ENCODE measurements around the gene SLC9A6.

Gene SLC9A6

DNA sequence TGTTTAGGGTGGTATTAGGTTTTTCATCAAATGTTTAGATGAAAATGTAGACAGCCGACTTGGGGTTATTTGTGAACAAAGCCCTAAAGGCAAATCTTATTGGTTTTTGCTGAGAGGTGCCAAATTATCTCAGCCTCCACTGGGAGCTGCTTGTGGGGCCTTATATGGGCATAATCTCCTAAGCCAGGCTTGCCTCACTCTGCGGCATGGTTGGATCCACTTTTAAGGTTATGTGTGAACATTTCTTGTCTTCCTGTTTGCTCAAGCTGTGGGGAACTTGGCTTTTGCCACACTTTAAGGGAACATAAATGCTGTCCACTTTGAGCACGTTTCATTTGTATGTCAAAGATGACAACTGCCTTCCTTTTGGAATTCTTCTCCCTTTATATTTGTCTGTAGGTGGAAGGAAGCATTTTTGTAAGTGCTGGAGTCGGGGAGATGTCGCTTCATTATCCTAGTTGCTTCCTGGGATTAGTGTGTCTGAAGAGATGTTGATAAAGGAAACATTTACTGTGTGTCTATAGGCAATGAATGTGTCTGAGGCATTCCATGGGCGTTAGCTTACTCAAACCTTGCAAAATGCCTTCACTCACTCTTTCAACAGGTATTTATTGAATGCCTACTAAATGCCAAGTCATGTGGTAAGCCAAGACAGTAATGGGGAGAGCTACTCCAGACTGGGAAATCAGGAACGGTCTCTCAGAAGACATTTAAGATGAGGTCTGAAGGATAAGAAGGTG, 78.3 kb downstream of the SLC9A6 start:
- ChIA-PET CTCF (interaction anchor here (0.6 to 1.4 kb wide), 2 partner anchors 29 to 35 kb away, joined by 4 read pairs; no protein-coding TSS in a partner anchor), POLR2A (interaction anchor here (1.0 to 2.1 kb wide), 2 partner anchors 67 to 68 kb away, joined by 3 to 14 read pairs; no protein-coding TSS in a partner anchor)

DNA sequence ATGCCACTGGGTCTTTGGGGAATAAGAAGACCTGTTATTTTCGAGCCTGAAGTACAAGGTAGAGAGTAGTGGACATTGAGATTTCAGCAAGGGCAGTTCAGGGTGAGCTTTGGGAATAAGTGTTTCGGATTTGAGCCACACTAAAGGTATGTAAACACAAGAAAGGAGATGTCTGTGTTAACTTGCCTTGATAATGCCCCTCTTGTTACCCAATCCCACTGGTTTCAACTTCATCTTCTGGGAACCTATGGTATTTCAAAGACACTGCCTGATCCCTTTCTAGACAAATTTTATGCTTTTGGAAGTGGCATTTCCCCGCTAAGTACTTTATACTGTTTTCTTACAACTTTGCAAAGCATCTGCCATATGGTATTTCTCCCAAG, 79.4 kb downstream of the SLC9A6 start:
- no peaks in the 10 kb centered on the region for H3K36me3 ChIP-seq (ENCODE audit: control insufficient read depth in 2 of 2, insufficient read depth in 1 of 2, low read length in 2 of 2)
- ChIA-PET POLR2A (interaction anchor here (0.6 to 2.1 kb wide), 8 partner anchors 7 to 816 kb away, joined by 3 to 14 read pairs (median 3); partner anchors contain the start of gene RBMX), CTCF (interaction anchor here (0.6 kb wide), 1 partner anchor 88 kb away, joined by 3 read pairs; no protein-coding TSS in a partner anchor)
- H3K27ac ChIP-seq (ENCODE audit: extremely low read depth, low read depth, low read length): peak overlapping the region; percentile 79
- H3K9me3 ChIP-seq (ENCODE audit: control insufficient read depth, insufficient read depth, low read depth, low read length): no peaks in the 10 kb centered on the region
- H3K4me1 ChIP-seq (ENCODE audit: control insufficient read depth, insufficient read depth, low read length): peaks cover 14% of the 10 kb centered on the region
- no peak overlapping the region for H3K4me3 ChIP-seq (ENCODE audit: low read depth, low read length)
- TF ChIP-seq ZSCAN5A (tag by site-specific recombination; IDR thresholded peaks at IDR 0.05): no peak
- TF ChIP-seq ZNF350 (tag by site-specific recombination; IDR thresholded peaks at IDR 0.05): no peak
- no peak for TF ChIP-seq ZNF292 (tag by site-specific recombination; IDR thresholded peaks at IDR 0.05; ENCODE audit: borderline replicate concordance, low read depth)
- no peak for TF ChIP-seq ZNF354C (tag by site-specific recombination; IDR thresholded peaks at IDR 0.05; ENCODE audit: borderline replicate concordance, low read depth)
- no peak for TF ChIP-seq ZBTB17 (tag by site-specific recombination; IDR thresholded peaks at IDR 0.05)
- TF ChIP-seq ZNF626 (tag by site-specific recombination; IDR thresholded peaks at IDR 0.05): no peak
- TF ChIP-seq GLIS1 (tag by site-specific recombination; IDR thresholded peaks at IDR 0.05): no peak
- TF ChIP-seq ZNF610 (tag by site-specific recombination; IDR thresholded peaks at IDR 0.05; ENCODE audit: borderline replicate concordance): no peak
- no peak for TF ChIP-seq ZNF112 (tag by site-specific recombination; IDR thresholded peaks at IDR 0.05)
- no peak for TF ChIP-seq ZNF174 (tag by site-specific recombination; IDR thresholded peaks at IDR 0.05)
- no peak for TF ChIP-seq ZNF157 (tag by site-specific recombination; IDR thresholded peaks at IDR 0.05)
- no peak for TF ChIP-seq ZNF792 (tag by site-specific recombination; IDR thresholded peaks at IDR 0.05)
- no peak for TF ChIP-seq ZNF785 (tag by site-specific recombination; IDR thresholded peaks at IDR 0.05)
- TF ChIP-seq, protein P1, sequence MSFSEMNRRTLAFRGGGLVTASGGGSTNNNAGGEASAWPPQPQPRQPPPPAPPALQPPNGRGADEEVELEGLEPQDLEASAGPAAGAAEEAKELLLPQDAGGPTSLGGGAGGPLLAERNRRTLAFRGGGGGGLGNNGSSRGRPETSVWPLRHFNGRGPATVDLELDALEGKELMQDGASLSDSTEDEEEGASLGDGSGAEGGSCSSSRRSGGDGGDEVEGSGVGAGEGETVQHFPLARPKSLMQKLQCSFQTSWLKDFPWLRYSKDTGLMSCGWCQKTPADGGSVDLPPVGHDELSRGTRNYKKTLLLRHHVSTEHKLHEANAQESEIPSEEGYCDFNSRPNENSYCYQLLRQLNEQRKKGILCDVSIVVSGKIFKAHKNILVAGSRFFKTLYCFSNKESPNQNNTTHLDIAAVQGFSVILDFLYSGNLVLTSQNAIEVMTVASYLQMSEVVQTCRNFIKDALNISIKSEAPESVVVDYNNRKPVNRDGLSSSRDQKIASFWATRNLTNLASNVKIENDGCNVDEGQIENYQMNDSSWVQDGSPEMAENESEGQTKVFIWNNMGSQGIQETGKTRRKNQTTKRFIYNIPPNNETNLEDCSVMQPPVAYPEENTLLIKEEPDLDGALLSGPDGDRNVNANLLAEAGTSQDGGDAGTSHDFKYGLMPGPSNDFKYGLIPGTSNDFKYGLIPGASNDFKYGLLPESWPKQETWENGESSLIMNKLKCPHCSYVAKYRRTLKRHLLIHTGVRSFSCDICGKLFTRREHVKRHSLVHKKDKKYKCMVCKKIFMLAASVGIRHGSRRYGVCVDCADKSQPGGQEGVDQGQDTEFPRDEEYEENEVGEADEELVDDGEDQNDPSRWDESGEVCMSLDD (tag by site-specific recombination; IDR thresholded peaks at IDR 0.05): no peak
- TF ChIP-seq ZNF549 (tag by site-specific recombination; IDR thresholded peaks at IDR 0.05): no peak
- no peak for TF ChIP-seq GLI4 (tag by site-specific recombination; IDR thresholded peaks at IDR 0.05)

More for the DNA sequence above, 78.3 kb downstream of the SLC9A6 start:
- Histone ChIP-seq H3K4me1 (ENCODE audit: control insufficient read depth, insufficient read depth, low read length) (peaks cover 14% of the 10 kb centered on the region), H3K27ac (ENCODE audit: extremely low read depth, low read depth, low read length) (peak overlapping the region; percentile 79), H3K4me3 (ENCODE audit: low read depth, low read length) (no peak overlapping the region), H3K9me3 (ENCODE audit: control insufficient read depth, insufficient read depth, low read depth, low read length) (no peaks in the 10 kb centered on the region), H3K36me3 (ENCODE audit: control insufficient read depth in 2 of 2, insufficient read depth in 1 of 2, low read length in 2 of 2) (no peaks in the 10 kb centered on the region)
- TF ChIP-seq YY2 (tag by site-specific recombination; IDR thresholded peaks at IDR 0.05) (no peak), ZNF677 (tag by site-specific recombination; IDR thresholded peaks at IDR 0.05) (peak; percentile 74), ZNF501 (tag by site-specific recombination; IDR thresholded peaks at IDR 0.05) (no peak), KLF10 (tag by site-specific recombination; IDR thresholded peaks at IDR 0.05) (peak; percentile 9; the same call in 1 of the 2 replicates), GLI4 (tag by site-specific recombination; IDR thresholded peaks at IDR 0.05) (no peak), ZNF629 (tag by site-specific recombination; IDR thresholded peaks at IDR 0.05) (peak; percentile 37; the same call in 1 of the 2 replicates), ZNF670 (tag by site-specific recombination; IDR thresholded peaks at IDR 0.05; ENCODE audit: low read depth) (no peak), SCRT2 (tag by site-specific recombination; IDR thresholded peaks at IDR 0.05) (peak; percentile 64; the same call in 1 of the 2 replicates), ZNF366 (tag by site-specific recombination; conservative IDR thresholded peaks at IDR 0.05) (peak; percentile 38; the same call in 1 of the 2 replicates), FEZF1 (tag by site-specific recombination; IDR thresholded peaks at IDR 0.05) (peak; percentile 70), TRIM28 (IDR thresholded peaks at IDR 0.05; ENCODE audit: borderline replicate concordance, low read length) (peak; percentile 24; the same call in 1 of the 2 replicates), OVOL3 (tag by site-specific recombination; IDR thresholded peaks at IDR 0.05) (peak; percentile 57; the same call in 1 of the 2 replicates), ZNF560 (tag by site-specific recombination; IDR thresholded peaks at IDR 0.05; ENCODE audit: borderline replicate concordance) (no peak)
- TF ChIP-seq, protein P2, sequence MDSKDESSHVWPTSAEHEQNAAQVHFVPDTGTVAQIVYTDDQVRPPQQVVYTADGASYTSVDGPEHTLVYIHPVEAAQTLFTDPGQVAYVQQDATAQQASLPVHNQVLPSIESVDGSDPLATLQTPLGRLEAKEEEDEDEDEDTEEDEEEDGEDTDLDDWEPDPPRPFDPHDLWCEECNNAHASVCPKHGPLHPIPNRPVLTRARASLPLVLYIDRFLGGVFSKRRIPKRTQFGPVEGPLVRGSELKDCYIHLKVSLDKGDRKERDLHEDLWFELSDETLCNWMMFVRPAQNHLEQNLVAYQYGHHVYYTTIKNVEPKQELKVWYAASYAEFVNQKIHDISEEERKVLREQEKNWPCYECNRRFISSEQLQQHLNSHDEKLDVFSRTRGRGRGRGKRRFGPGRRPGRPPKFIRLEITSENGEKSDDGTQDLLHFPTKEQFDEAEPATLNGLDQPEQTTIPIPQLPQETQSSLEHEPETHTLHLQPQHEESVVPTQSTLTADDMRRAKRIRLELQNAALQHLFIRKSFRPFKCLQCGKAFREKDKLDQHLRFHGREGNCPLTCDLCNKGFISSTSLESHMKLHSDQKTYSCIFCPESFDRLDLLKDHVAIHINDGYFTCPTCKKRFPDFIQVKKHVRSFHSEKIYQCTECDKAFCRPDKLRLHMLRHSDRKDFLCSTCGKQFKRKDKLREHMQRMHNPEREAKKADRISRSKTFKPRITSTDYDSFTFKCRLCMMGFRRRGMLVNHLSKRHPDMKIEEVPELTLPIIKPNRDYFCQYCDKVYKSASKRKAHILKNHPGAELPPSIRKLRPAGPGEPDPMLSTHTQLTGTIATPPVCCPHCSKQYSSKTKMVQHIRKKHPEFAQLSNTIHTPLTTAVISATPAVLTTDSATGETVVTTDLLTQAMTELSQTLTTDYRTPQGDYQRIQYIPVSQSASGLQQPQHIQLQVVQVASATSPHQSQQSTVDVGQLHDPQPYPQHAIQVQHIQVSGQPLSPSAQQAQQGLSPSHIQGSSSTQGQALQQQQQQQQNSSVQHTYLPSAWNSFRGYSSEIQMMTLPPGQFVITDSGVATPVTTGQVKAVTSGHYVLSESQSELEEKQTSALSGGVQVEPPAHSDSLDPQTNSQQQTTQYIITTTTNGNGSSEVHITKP (tag by site-specific recombination; IDR thresholded peaks at IDR 0.05): peak; percentile 74
- TF ChIP-seq, protein P3, sequence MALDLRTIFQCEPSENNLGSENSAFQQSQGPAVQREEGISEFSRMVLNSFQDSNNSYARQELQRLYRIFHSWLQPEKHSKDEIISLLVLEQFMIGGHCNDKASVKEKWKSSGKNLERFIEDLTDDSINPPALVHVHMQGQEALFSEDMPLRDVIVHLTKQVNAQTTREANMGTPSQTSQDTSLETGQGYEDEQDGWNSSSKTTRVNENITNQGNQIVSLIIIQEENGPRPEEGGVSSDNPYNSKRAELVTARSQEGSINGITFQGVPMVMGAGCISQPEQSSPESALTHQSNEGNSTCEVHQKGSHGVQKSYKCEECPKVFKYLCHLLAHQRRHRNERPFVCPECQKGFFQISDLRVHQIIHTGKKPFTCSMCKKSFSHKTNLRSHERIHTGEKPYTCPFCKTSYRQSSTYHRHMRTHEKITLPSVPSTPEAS (tag by site-specific recombination; IDR thresholded peaks at IDR 0.05): no peak
